Inferior parietal cortex (tissue), 1 donor: ENCODE measurements around the gene CIDEA.
"Not testable (repeated sequence)": the region's sequence is repeated elsewhere in the genome, so short reads cannot be mapped to it uniquely, and the experiment has no call there.

Experiments
- DNase-seq: peaks from one replicate; pipeline ENCODE4 v3.0.0-alpha.2; 2016; ENCODE audit errors: extremely low spot score

CIDEA gene

DNA sequence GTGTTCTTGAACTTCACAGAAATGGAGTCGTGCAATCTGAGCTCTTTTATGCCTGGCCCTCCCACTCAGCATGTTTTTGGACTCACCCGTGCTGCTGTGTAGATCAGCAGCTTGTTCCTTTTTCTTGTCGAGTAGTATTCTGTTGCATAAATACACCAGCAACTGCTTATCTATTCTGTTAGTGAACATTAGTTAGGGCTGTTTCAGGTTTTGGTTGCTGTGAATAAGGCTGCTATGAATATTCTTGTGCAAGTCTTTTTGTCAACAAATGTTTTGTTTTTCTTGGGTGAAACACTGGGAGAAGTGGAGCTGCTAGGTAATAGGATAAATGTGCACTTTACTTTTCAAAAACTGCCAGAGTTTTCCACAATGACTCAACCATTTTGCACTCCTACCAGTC, 15.3 kb upstream of the CIDEA start:
- DNase-seq = no peak

GRCh38 chr18:12239431-12239830, 14.7 kb upstream of the CIDEA start:
- DNase-seq = no peak

GRCh38 chr18:12242658-12243260, 11.4 kb upstream of the CIDEA start:
- no peak for DNase-seq

- DNase-seq = not testable (repeated sequence)
Measured at GRCh38 chr18:12243272-12243671, 10.9 kb upstream of the CIDEA start.

GRCh38 chr18:12245793-12246135, 8.4 kb upstream of the CIDEA start:
- no peak for DNase-seq

DNA sequence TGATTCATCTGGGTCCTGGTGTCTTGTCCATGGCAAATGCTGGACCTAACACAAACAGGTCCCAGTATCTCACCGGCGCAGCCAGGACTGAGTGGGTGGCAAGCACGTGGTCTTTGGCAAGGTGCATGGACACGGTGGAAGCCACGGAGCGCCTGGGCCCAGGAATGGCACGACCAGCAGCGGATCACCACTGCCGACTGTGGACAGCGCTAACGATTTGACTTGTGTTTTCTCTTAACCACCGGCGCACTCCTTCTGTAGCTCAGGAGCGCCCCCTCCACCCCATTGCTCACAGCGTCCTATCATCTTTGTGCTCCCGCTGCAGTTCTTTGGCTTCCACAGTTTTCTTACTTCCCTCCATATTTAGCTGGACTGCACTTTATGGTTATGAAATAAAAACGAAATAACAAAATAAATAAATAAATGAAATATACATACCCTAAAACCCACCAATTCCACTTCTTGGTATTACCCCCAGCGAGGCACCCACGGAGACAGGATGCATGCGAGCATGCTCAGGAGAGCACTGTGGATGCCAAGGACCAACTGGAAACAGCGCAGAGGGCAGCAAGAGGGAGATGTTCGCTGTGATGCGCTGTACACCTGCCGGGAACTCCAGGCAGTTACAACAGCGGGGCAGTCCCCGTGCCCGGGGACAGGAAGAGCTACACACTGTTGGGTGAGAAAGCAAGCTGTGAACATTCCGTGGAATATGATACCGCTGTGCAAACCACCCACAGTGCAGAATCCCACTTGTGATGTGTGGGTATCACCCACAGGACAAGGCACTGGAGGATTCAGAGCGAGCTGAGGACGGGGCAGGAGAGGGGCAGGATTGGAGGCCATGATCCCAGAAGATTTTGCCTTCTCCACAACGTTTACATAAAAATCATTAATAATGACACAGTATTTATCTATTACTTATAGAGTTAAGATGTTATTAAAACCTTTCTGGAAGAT, 7.0 kb upstream of the CIDEA start:
- DNase-seq = no peak

GRCh38 chr18:12247946-12248345, 6.2 kb upstream of the CIDEA start:
- no peak for DNase-seq

GRCh38 chr18:12248926-12249720, 5.0 kb upstream of the CIDEA start:
- no peak for DNase-seq

DNA sequence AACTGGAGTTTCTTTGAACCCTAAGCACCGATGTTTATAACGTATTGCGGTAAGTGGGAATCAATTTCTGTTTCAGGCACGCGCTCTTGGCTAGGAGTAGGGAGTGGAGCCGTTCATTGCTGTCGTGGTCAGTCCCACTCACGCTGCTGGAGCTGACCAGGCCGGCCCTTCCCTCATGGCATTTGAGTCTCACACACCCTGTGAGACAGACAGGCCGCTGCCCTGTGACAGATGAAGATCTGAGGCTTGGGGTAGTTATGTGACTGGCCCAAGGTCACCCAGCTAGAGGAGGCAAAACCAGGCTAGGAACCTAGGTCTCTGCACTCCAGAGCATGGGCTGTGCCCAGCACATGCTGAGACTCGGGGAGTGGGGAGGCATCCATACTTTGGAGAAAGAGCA, 2.9 kb upstream of the CIDEA start:
- no peak for DNase-seq

DNA sequence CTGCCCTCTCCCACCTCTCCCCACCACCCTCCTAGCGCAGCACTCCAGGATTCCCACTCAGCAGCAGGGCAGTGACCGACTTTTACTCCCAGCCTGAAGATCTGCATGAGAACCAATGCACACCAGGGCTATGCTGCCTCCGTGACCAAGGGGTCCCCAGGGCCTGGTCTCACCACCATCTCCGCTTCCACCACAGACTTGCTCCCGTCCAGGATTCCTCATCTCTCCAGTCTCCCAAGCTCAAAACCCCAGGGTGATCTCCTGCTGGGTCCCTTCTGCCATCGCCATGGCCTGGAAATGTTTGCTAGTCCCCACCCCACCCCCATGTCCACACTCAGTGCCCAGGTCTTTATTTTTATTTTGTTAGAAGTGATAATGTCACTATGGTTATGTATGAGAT, 2.1 kb upstream of the CIDEA start:
- no peak for DNase-seq

GRCh38 chr18:12253027-12253426, 1.1 kb upstream of the CIDEA start:
- DNase-seq = no peak

DNA sequence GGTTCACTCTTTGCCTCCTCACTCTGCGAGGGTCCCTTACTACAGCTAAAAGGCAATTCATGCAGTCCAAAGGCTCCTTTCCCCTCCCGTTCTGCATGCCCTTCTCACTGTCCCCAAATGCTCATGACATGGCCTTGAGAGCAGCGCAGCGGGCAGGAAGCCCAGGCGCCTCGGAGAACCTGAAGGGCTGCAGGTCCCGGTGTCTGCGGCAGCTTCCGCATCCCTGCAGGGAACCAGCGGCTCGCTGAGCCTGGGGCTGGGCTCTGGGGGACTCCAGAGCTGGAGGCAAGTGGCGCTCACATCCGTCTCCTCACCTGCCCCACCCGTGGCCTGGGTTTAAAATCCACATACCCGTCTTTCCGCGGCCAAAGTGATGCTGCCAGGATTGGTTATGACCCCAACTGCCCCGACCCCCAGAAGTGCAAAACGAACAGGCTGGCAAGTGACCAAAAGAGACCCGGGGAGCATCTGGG, 462 bp upstream of the CIDEA start:
- DNase-seq = no peak

DNA sequence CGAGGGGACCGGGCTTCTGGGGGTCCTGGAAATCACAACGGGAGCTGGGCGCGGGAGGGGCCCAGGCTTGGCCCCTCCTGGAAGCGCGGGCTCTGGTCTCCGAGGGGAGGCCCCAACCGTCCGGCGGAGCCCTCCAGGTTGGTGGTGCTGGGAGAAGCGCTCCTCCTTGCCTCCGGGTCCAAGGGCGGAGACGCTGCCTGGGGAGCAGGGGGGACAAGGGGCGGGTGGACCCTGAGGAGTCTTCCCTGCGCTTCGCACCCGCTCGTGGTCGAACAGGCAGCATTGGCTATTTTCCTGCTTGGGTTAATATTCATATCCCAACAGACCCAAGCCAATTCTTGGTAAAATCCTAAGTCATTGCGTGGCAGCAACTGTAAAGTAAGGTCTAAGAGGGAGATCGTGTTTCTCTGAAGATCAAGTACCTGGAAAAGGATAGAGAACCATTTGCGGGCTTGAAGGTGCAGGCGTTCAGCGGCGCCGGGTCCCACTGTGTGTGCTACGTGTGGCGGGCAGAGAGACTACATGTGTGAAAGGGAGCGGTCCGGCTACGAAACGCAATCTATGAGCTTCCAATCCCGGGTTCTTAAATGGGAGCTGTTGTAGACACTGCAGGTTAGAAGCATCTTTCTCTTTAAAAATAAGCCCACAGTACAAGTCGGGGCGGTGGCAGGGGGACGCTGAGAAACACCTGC, 805 bp downstream of the CIDEA start:
- DNase-seq = no peak

DNA sequence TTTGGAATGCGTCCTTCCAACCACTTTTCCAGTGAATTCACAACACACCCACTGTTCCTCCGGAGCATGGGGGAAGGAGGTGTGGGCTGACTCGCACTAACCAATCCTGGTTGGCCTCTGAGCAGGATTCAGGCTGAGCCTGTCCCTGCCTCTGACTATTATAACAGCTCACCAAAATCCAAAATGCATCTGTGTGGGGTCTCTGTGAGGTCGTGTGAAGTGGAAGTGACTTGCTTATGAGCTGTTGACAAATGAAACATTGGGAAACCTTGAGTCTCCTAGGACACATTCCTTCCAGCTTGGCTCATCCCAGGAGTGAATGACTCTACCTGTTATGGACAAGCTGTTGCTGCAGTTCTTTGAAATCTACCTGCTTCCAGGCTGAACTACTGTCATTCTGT, 1.5 kb downstream of the CIDEA start:
- peak; percentile 25 for DNase-seq

DNA sequence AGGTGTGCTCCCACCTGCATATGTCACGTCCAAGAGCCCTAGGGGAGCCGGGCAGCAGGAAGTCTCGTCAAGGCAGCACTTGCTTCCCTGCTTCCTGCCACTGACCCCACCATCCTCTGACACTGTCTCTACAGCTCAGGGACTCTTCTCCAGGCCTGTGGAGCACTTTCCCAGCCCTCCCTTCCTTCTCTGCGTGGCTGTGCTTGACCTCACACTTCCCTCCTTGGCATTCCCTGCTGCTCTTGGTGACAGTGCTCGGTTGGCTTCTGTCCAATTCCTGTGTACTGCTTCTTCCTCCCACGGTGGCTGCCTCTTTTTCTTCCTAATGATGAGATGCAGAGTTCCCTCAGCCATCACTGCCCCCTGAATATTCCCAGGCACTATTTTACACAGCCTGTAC, 2.8 kb downstream of the CIDEA start:
- no peak for DNase-seq

DNA sequence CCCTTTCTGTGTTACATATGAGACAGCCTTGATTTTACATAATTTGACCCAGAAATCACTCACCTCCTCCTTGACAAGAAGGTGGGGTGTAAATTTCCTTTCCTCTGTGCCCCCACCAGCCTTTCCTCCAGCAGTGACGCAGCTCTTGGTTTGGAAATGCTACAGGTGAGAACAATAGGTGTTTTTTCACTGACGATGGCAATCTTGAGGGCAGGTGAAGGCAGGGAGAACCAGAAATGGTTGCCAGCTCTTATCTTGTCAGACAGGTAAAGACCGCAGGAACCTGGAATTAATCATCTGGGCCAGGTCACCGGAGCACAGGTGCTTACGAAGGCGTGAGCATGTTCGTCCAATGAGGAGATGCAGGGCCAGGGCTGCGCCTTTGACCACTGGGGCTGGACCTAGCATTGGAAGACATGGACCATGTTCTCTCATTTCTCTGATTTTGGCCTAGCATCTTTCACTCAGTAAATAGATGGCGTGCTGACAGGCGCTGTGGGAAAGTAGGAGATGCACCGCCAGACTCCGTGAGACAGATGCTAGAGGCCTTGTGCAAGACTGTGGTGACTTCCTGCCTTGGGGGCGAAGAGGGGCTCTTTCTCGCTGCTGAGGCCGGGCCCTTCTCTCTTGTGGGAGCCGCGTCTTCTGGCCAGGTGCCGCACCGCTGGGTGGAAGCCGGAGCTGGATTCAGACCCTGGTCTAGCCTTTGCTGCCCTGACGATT, 4.0 kb downstream of the CIDEA start:
- no peak for DNase-seq

DNA sequence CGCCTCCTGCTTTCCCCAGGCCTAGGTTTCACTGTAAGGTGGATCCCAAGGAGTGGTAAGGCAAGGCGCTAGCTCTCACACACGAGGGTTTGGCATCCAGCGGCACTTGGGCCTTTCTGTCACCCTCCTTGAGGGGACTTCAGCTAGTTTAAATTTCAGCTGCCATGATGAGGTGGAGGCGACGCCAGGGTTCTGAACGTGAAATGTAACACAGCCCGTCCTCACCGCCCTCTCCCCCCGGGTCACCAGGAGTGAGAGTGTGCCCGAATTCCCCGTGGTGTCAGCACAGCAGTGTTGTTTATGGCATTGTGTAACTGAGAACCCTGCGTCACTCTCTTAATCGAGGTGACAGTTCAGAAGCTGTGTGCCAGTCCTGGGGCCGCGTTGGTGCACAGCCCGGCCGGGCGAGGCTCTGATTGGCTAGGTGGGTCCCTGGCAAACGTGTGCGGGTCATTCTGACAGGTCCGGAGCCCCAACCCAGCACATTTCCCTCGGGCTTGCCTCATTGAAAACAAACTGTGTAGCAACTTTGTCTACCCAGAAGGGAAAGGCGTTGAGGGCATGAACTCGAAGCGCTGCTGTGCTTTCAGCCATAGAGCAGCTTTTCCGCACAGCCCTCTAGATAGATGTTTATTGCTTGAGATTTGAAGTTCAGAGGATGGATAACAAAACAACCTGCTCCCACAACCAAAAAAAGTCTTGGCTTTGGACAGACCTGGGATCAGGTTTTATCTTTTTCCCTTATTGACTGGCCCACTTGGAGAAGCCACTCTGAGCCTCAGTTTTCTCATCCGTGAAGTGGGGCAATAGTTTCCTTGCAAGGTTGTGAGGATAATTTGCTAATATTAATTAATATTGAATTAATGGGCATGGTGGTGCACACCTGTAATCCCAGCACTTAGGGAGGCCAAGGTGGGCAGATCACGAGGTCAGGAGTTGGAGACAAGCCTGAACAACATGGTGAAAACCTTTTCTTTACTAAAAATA, 4.9 kb downstream of the CIDEA start:
- DNase-seq = no peak

GRCh38 chr18:12262748-12263147, 8.6 kb downstream of the CIDEA start:
- DNase-seq = no peak

- DNase-seq = no peak
Measured at GRCh38 chr18:12264864-12265263, 10.7 kb downstream of the CIDEA start.
